Activated T-helper 1 cell treated with anti-CD3 and anti-CD28 coated beads, Interleukin-12 subunit alpha, Interleukin-12 subunit beta, Interleukin-2, Interleukin-4 antibody, amounts not matched to agents 30 ng/mL and 10 ng/mL and 1 ng/mL, durations not matched to agents 14 hours and 24 hours and 36 hours (primary cell): ENCODE measurements around the gene SLC6A7. TPM values are rescaled to one million over a fixed set of nuclear protein-coding genes. Genes with fewer than 3 reads are reported as not detected.
A peak's percentile ranks its signal among the peaks of the same experiment; 100 is the strongest.

Experiments
- DNase-seq: peaks from one replicate; pipeline ENCODE4 v3.0.0; 2021; ENCODE audit warnings: low spot score
- H3K27ac Mint-ChIP-seq: one replicate; pipeline ENCODE4 v1.8.0; 2021; ENCODE audit warnings: mild to moderate bottlenecking, mixed read lengths
- H3K27me3 Mint-ChIP-seq: one replicate; pipeline ENCODE4 v1.8.0; 2022; ENCODE audit warnings: mild to moderate bottlenecking, moderate library complexity, mixed read lengths; ENCODE audit not compliant: insufficient read depth
- H3K36me3 Mint-ChIP-seq: one replicate; pipeline ENCODE4 v1.8.0; 2021; ENCODE audit warnings: low read depth, mixed read lengths
- H3K4me1 Mint-ChIP-seq: one replicate; pipeline ENCODE4 v1.8.0; 2021; ENCODE audit warnings: low read depth, mixed read lengths
- H3K4me3 Mint-ChIP-seq: one replicate; pipeline ENCODE4 v1.8.0; 2021; ENCODE audit warnings: mild to moderate bottlenecking, moderate library complexity, mixed read lengths
- H3K9me3 Mint-ChIP-seq: one replicate; pipeline ENCODE4 v1.8.0; 2021; ENCODE audit warnings: mixed read lengths
- intact Hi-C: fragments of 100-400 bp; cut with micrococcal nuclease; formaldehyde crosslinking; loops from one replicate; pipeline ENCODE4 v1.15.1; 2024
- total RNA-seq: library from RNA; stranded (reverse); gene quantifications from 2 replicates; pipeline ENCODE4 v1.2.3, GENCODE V29; 2022

The SLC6A7 gene
- total RNA-seq, 1 donor from 2014 or later = not detected

DNA sequence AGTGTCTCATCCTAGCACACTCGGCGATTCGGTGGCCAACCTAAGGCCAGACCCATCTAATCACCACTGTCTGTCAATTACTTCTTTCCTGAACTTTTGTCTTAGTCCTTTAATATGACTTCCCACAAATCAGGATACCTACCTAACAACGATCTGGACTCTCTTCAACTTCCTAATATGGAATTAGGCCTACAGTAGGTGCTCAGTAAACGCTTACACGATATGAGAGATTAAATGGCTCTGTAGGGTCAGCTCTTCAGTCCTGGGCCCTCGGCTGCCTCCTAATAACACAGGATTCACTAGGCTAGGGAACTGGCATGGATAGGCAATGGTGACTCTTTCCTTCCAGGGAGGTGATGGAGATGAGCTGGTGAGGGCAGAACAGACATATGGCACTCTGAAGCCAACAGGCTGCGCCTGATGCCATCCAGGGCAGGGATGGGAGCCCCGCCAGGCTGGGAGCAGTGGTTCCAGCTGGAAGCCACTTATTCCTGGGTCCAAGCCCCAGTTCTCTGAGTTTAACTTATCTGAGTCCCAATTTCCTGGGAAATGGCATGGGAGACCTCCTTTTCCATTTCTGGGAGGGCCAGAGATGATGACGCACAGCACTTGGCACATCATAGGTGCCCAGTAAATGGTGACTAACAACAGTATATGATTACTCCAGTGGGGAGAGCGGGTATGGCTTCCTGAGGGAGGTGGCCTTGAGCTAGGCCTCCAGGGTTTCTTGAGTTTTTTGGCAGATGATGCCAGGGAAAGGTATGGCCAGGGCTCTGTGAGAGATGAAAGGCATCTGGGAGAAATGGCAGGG, 41.5 kb upstream of the SLC6A7 start:
- Mint-ChIP-seq H3K27me3 (no peaks in the 10 kb centered on the region), H3K4me1 (peaks cover 42% of the 10 kb centered on the region), H3K36me3 (no peaks in the 10 kb centered on the region), H3K4me3 (no peak overlapping the region), H3K27ac (no peak overlapping the region), H3K9me3 (no peaks in the 10 kb centered on the region)
- DNase-seq = no peak
- intact Hi-C loops = no loop called here

DNA sequence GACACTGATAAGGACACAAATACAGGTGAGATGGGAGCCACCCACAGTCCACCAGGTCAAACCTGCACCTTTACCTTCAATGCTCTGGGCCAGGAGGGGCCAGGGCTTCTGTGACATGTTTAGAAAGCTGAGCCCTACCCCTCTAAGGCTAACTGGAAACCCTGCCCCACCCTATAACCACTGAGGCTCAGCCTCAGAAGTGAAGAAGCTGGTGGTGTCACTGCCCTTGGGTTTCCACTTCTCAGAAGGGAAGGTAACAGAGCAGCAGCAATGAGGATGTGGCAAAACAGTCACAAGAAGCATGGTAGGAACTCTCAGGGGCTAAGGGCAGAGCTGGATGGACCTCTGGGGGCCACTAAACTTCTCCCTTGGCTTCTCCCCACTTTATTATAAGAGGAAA, 40.2 kb upstream of the SLC6A7 start:
- no peaks in the 10 kb centered on the region for H3K36me3 Mint-ChIP-seq
- intact Hi-C loops = no loop called here
- H3K9me3 Mint-ChIP-seq = no peaks in the 10 kb centered on the region
- H3K4me3 Mint-ChIP-seq = peak overlapping the region; percentile 8
- H3K4me1 Mint-ChIP-seq = peaks cover 51% of the 10 kb centered on the region
- peak overlapping the region; percentile 82 for H3K27ac Mint-ChIP-seq
- peak; percentile 26 for DNase-seq
- H3K27me3 Mint-ChIP-seq = no peaks in the 10 kb centered on the region

DNA sequence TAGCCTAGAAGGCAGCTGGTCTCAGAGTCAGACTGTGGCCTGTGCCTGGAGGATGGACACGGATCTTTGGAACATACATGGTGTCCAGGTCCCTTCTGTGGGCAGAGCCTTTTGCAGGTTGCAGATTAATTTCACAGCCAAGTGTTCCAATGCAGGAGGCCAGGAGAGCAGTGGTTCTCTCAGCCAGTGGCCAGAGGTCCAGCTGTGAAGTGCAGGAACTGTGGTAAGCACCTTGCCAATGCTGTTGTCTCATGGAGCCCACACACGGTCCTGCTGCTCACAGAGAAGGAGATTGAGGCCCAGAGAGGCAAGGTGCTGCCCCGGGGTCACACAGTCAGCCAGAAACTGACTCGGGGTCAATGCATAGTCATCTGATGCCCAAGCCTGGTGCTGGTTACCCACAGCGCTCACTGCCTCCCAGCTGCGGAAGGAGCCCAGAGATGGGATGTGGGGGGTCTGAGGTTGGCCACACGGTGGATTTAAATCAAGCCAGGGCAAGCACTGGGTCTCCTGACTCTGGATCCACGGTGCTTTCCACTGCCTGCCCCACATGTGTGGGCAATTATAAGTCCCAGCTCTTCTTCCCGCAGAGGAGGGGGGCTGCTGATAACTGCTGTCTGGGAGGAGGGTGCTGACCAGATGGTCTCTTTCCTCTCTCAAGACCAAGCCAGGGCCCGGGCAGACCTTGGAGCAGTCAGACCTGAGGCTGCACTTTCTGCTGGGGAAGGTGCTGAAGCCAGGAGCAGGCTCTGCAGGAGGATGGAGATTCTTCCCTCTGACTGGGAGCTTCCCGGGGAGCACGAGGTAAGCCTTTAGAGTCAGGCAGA, 37.0 kb upstream of the SLC6A7 start:
- H3K9me3 Mint-ChIP-seq = no peaks in the 10 kb centered on the region
- no peaks in the 10 kb centered on the region for H3K36me3 Mint-ChIP-seq
- H3K27me3 Mint-ChIP-seq = peaks cover 16% of the 10 kb centered on the region
- no peak for DNase-seq
- H3K27ac Mint-ChIP-seq = no peak overlapping the region
- peaks cover 52% of the 10 kb centered on the region for H3K4me1 Mint-ChIP-seq
- no peak overlapping the region for H3K4me3 Mint-ChIP-seq
- intact Hi-C loops = no loop called here

DNA sequence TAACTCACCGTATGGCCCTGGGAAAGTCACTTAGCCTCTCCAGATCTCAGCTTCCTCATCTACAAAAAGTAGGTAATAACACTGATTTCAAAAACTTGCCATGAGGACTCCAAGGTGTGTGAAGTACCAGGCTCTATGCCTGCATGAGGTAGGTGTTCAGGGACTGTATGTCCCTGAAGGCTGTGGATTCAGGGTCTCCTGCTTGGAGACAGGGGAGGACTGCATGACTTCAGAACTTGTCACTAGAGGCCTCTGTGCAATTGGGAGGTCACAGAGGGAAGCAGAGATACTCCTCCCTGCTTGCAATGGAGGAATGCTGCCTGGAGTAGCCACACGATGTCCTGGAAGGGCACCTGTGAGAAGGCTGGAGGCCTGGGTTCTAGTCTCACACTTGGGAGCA, 36.4 kb upstream of the SLC6A7 start:
- peaks cover 16% of the 10 kb centered on the region for H3K27me3 Mint-ChIP-seq
- no peak overlapping the region for H3K4me3 Mint-ChIP-seq
- DNase-seq = no peak
- intact Hi-C loops = no loop called here
- no peaks in the 10 kb centered on the region for H3K36me3 Mint-ChIP-seq
- no peaks in the 10 kb centered on the region for H3K9me3 Mint-ChIP-seq
- peaks cover 48% of the 10 kb centered on the region for H3K4me1 Mint-ChIP-seq
- H3K27ac Mint-ChIP-seq = no peak overlapping the region

DNA sequence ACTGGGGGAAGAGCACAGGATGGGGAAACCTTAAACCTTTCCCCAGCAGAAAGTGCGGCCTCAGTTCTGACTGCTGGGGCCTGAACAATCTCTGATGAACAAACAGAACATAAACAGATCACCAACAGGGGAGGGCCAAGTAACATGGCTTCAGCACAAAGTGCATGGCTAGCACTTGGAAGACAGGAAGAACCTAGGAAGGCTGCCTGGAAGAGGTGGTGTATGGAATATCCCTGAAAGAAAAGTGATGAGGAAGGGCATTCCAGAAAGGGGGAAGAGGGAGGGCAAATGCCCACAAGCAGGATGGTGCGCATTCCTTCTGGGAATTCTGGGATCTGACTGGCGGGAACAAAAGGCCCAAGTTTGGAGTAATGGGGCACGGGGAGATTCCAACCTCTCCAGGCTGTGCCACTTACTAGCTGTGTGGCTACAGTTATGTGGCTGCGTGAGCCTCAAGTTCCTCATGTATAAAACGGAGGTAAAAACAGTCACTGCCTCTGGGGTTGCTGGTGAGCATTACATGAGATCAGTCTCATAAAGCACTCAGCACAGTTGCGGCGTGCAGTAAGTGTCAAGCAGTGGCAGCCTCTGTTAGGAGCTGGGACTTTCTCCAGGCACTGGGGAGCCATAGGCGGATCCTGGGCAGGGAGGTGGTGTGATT, 35.8 kb upstream of the SLC6A7 start:
- H3K27me3 Mint-ChIP-seq = peaks cover 16% of the 10 kb centered on the region
- peaks cover 42% of the 10 kb centered on the region for H3K4me1 Mint-ChIP-seq
- H3K36me3 Mint-ChIP-seq = no peaks in the 10 kb centered on the region
- intact Hi-C loops = no loop called here
- no peak for DNase-seq
- H3K9me3 Mint-ChIP-seq = no peaks in the 10 kb centered on the region
- H3K27ac Mint-ChIP-seq = no peak overlapping the region
- peak overlapping the region; percentile 77 for H3K4me3 Mint-ChIP-seq

DNA sequence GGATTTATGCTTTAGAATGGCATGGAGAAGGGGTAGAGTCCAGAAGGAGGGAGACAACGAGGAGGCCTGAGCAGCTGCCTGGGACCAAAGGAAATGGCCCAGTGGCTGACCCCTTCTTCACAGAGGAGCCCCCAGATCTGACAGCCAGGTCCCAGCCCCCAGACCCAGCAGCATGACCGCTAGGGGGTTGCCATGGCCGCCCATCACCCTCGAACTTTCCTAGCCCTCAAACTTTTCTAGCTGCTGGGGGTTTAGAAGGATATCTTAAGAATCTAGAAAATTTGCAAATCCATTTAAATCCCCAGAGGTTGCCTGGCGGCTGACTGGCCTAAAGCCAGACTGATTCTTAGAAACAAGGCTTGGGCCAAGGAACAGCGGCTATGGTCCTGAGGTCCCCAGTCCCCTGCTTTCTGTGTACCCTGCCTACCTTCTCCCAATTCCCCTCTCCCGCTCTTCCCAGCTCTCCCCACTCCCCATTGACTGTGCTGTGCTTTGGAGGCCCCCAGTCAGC, 35.2 kb upstream of the SLC6A7 start:
- H3K4me1 Mint-ChIP-seq = peaks cover 36% of the 10 kb centered on the region

DNA sequence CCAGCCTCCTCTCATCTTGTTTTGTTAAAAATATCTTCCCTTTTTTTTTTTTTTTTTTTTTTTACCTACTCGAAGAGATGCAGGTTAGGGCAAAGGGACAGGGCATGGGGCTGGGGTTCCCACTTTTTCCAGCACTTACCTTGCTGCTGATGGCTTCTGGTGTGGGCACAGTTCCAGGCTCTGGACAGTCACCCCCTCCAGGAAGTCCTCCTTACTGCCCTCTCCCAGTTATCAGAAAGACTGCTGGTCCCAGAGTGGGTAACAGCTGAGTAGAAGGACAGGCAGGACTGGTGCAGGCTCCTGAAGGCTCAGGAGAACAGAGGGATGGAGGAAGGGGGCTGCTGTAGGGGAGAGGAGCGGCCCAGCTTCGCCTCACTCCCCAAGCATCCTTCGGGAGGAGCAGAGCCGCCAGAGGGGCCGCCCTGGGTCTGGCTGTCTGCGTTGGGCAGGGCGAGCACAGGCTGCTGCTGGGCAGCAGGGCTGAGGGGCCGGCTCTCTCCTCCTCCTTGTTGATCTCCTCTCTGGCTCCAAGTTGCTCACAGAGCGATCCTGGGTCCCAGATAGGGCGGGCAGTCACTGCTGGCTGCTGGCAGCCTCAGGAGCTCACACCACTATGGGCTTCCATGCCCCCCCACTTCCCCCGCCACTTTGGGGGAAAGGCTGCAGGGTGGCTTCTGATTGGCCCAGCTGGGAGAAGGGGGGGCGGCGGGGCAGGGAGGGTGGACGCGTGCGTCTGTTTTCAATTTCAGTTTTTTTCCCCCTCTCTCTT, 34.4 kb upstream of the SLC6A7 start, which contains the start of gene PDGFRB:
PDGFRB (minus strand) TSS at position 588 of the 769 bp plus-strand sequence. CDS start 18,798 bp downstream, outside the sequence.
- peaks cover 16% of the 10 kb centered on the region for H3K27me3 Mint-ChIP-seq
- H3K9me3 Mint-ChIP-seq = no peaks in the 10 kb centered on the region
- peak within 1 kb of the TSS; percentile 37 for H3K27ac Mint-ChIP-seq
- H3K36me3 Mint-ChIP-seq = no peaks in the 10 kb centered on the region
- peaks cover 29% of the 10 kb centered on the region for H3K4me1 Mint-ChIP-seq
- intact Hi-C loops = no loop called here
- H3K4me3 Mint-ChIP-seq = peak within 1 kb of the TSS; percentile 77
- DNase-seq = peak; percentile 8

More for the DNA sequence above, 35.2 kb upstream of the SLC6A7 start:
- Mint-ChIP-seq H3K4me3 (peak overlapping the region; percentile 77), H3K27me3 (peaks cover 16% of the 10 kb centered on the region), H3K36me3 (no peaks in the 10 kb centered on the region), H3K9me3 (no peaks in the 10 kb centered on the region), H3K27ac (no peak overlapping the region)
- no peak for DNase-seq
- intact Hi-C loops = no loop called here

DNA sequence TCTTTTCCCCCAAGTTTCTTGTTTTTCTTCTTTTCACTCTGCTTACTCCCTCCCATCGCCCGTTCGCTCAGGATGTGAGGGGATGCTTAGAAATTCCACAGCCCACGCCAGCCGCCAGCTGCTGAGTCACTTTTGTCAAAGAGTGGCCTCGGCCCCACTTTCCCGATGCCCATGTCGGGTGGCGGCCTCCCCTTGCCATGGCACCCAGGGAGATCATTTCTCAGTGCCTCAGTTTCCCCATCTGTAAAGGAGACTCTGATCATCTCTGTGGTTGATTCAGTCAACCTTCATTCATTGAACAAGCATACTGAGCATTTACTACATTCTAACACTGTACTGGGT, 33.9 kb upstream of the SLC6A7 start:
- no peaks in the 10 kb centered on the region for H3K9me3 Mint-ChIP-seq
- H3K4me1 Mint-ChIP-seq = peaks cover 23% of the 10 kb centered on the region
- intact Hi-C loops = no loop called here
- DNase-seq = no peak
- peak overlapping the region; percentile 37 for H3K27ac Mint-ChIP-seq
- H3K4me3 Mint-ChIP-seq = peak overlapping the region; percentile 77
- peaks cover 16% of the 10 kb centered on the region for H3K27me3 Mint-ChIP-seq
- H3K36me3 Mint-ChIP-seq = no peaks in the 10 kb centered on the region

DNA sequence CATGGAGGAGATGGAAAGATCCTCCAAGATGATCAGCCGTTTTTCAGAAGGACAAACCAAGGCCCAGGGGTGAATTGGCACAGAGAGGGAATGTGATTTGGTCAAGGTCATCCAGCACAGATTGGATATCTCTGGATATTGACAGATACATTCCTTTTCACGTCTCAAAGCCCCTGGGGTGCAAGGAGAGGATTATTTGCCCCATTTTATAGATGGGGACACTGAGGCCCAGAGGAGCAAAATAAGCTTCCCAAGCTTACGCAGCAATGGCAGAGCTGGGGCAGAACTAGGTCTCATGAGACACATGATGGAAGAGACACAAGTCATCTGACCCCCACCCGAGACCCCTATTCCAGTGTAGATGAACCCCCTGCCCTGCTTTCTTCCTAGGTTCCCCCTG, 33.3 kb upstream of the SLC6A7 start:
- no peaks in the 10 kb centered on the region for H3K36me3 Mint-ChIP-seq
- H3K9me3 Mint-ChIP-seq = no peaks in the 10 kb centered on the region
- H3K27ac Mint-ChIP-seq = no peak overlapping the region
- intact Hi-C loops = no loop called here
- peaks cover 21% of the 10 kb centered on the region for H3K4me1 Mint-ChIP-seq
- H3K27me3 Mint-ChIP-seq = peaks cover 16% of the 10 kb centered on the region
- DNase-seq = no peak
- peak overlapping the region; percentile 77 for H3K4me3 Mint-ChIP-seq

DNA sequence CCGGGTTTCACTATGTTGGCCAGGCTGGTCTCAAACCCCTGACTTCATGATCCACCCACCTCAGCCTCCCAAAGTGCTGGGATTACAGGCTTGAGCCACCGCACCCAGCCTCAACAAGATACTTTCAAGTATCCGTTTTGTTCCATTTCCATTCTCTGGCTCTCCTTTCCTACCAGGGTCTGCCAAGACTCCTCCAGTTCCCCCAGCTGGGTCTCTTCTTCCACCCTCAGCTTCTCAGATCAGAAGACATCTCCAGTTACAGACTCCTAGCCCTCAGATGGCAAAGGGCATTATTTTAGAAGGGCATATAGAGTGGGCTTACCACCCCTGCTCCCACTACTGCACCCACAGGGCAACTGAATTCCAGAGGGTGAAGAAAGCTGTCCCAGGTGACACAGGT, 32.7 kb upstream of the SLC6A7 start:
- H3K27me3 Mint-ChIP-seq = peaks cover 16% of the 10 kb centered on the region
- H3K4me3 Mint-ChIP-seq = no peak overlapping the region
- H3K4me1 Mint-ChIP-seq = peaks cover 21% of the 10 kb centered on the region
- H3K27ac Mint-ChIP-seq = no peak overlapping the region
- no peaks in the 10 kb centered on the region for H3K36me3 Mint-ChIP-seq
- intact Hi-C loops = no loop called here
- no peaks in the 10 kb centered on the region for H3K9me3 Mint-ChIP-seq
- DNase-seq = no peak

DNA sequence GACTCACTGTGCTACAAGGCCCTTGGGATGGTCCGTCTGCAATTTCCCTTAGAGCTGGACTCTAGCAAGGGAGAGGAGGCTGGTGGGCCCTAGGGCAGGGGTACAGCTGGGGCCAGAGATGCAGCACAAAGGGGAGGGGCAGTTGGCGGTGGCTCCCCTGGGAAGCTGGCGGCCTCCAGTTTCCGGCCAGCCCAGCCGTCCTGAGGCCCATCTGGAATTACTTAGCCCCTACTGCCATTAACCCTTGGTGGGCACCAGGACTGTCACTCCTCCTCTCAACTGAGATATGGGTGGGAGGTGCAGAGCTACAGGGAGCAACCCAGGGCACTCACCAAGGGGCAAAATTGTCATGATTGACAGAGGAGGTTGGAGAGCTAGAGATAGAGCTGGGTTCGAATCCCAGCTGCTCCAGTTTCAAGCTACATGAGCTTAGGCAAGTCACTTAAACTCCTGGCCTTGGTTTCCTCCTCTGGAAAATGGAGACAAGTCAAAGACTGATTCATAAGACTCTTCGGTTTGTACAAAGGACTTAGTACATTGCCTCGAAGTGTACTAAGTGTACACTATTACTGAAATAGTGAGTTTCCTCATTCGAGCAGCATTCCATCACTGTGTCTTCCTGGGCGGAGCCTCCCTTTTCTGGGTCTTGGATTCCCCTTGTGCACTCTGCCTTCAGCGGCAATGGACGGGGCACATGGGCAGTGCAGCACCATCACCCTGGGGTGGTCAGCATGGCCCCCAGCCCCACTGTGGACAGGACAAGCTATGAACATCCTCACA, 31.5 kb upstream of the SLC6A7 start:
- Mint-ChIP-seq H3K9me3 (no peaks in the 10 kb centered on the region), H3K27ac (no peak overlapping the region), H3K4me1 (peaks cover 19% of the 10 kb centered on the region), H3K27me3 (peaks cover 16% of the 10 kb centered on the region), H3K4me3 (no peak overlapping the region), H3K36me3 (no peaks in the 10 kb centered on the region)
- intact Hi-C loops = no loop called here
- no peak for DNase-seq

DNA sequence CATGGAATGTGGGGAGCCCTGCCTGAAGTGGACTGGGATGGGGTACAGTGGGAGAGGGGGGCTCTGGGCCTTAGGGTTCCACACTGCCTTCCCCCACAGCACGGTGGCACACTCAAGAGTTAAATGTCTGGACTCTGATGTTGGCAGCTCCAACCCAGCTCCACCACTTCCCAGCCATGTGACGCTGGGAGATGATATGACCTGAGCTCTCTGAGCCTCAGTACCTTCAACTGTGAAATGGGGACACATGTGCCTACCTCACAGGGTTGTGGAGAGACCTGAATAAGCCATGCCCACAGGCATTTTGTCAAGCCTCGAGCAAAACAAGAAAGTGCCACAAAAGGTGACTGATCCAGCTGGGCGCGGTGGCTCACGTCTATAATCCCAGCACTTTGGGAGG, 30.8 kb upstream of the SLC6A7 start:
- no peak for DNase-seq
- Mint-ChIP-seq H3K36me3 (no peaks in the 10 kb centered on the region), H3K4me1 (peaks cover 13% of the 10 kb centered on the region), H3K9me3 (no peaks in the 10 kb centered on the region), H3K27ac (no peak overlapping the region), H3K4me3 (no peak overlapping the region), H3K27me3 (peaks cover 16% of the 10 kb centered on the region)
- intact Hi-C loops = no loop called here
